Dermis blood vessel endothelial cell (primary cell): Measurements from ENCODE around the gene KIAA0040. TPM values are rescaled to one million over a fixed set of nuclear protein-coding genes. Genes with fewer than 3 reads are reported as not detected.

Source experiments
- DNase-seq: peaks from one replicate; pipeline ENCODE4 v3.0.0; 2010
- total RNA-seq: library from RNA; depleted of rRNA; stranded (reverse); fragments of >200 nt; gene quantifications from 2 replicates; pipeline ENCODE4 v1.2.3, GENCODE V29; 2014

The KIAA0040 gene
- total RNA-seq, result 20.8 and 25.7 TPM in 2 replicates

GRCh38 chr1:175192630-175193526 is at the start of gene KIAA0040:
TSS of gene KIAA0040 (minus strand) at chr1:175192776. CDS start at chr1:175161013, 31,763 bp downstream.
- peak; percentile 78 for DNase-seq

- no peak for DNase-seq
These were observed 44.8 kb upstream of the KIAA0040 start for GRCh38 chr1:175237389-175237788.

GRCh38 chr1:175234639-175235038 is 42.1 kb upstream of the KIAA0040 start:
- DNase-seq, result no peak

GRCh38 chr1:175232335-175232734 is 39.8 kb upstream of the KIAA0040 start:
- no peak for DNase-seq

GRCh38 chr1:175225805-175226129 is 33.2 kb upstream of the KIAA0040 start:
- DNase-seq, result no peak

GRCh38 chr1:175222296-175222938 is 29.8 kb upstream of the KIAA0040 start:
- DNase-seq, result no peak

- DNase-seq, result peak; percentile 72
These were observed 29.1 kb upstream of the KIAA0040 start for GRCh38 chr1:175221557-175222175.

- no peak for DNase-seq
These were observed 28.4 kb upstream of the KIAA0040 start for GRCh38 chr1:175220853-175221556.

- DNase-seq, result peak; percentile 55
These were observed 27.2 kb upstream of the KIAA0040 start for GRCh38 chr1:175219774-175220173.

- no peak for DNase-seq
These were observed 26.3 kb upstream of the KIAA0040 start for GRCh38 chr1:175218786-175219434.

- no peak for DNase-seq
These were observed 25.4 kb upstream of the KIAA0040 start for GRCh38 chr1:175217721-175218531.

- no peak for DNase-seq
These were observed 23.9 kb upstream of the KIAA0040 start for GRCh38 chr1:175216444-175216843.

GRCh38 chr1:175211656-175212055 is 19.1 kb upstream of the KIAA0040 start:
- no peak for DNase-seq

GRCh38 chr1:175210744-175211143 is 18.2 kb upstream of the KIAA0040 start:
- DNase-seq, result no peak

GRCh38 chr1:175209493-175209921 is 16.9 kb upstream of the KIAA0040 start:
- DNase-seq, result no peak

- DNase-seq, result peak; percentile 39
These were observed 16.4 kb upstream of the KIAA0040 start for GRCh38 chr1:175208773-175209492.

- DNase-seq, result no peak
These were observed 15.4 kb upstream of the KIAA0040 start for GRCh38 chr1:175207971-175208370.

GRCh38 chr1:175206687-175207086 is 14.1 kb upstream of the KIAA0040 start:
- DNase-seq, result peak; percentile 81

- no peak for DNase-seq
These were observed 11.8 kb upstream of the KIAA0040 start for GRCh38 chr1:175204330-175204729.

- DNase-seq, result no peak
These were observed 11.0 kb upstream of the KIAA0040 start for GRCh38 chr1:175203570-175204068.
